NOMO-1 treated with dmso at 0.1 percent for 144 hours (cell line): ENCODE data around the gene PIKFYVE.
"Not testable (repeated sequence)": the region's sequence is repeated elsewhere in the genome, so short reads cannot be mapped to it uniquely, and the experiment has no call there.

Source experiments
- DNase-seq: peaks from one replicate; lab custom pipeline; 2025; ENCODE audit not compliant: unreplicated experiment; lab: John Stamatoyannopoulos, UW

The PIKFYVE gene

GRCh38 chr2:208297961-208298360 lies 31.9 kb downstream of the PIKFYVE start:
- DNase-seq: no peak

GRCh38 chr2:208300847-208301618 lies 35.0 kb downstream of the PIKFYVE start:
- no peak for DNase-seq

- no peak for DNase-seq
Measured at GRCh38 chr2:208304157-208304556, 38.1 kb downstream of the PIKFYVE start.

DNA sequence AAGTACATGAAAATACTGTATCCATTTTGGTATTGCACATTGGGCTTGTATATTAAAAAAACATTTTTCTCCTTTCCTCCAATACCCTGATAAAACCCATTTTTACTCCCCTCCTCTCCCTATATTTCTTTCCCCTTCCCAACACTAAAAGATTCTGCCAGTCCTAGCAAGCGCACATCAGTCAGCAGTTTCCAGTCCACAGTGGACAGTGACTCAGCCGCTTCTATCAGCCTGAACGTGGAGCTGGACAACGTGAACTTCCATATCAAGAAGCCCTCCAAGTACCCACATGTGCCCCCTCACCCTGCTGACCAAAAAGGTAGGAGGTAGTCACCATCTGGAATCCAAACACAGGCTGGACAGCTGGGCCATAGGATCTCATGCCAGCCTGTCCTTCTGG lies 38.6 kb downstream of the PIKFYVE start:
- DNase-seq: no peak

- no peak for DNase-seq
Measured at GRCh38 chr2:208306291-208306690, 40.2 kb downstream of the PIKFYVE start.

DNA sequence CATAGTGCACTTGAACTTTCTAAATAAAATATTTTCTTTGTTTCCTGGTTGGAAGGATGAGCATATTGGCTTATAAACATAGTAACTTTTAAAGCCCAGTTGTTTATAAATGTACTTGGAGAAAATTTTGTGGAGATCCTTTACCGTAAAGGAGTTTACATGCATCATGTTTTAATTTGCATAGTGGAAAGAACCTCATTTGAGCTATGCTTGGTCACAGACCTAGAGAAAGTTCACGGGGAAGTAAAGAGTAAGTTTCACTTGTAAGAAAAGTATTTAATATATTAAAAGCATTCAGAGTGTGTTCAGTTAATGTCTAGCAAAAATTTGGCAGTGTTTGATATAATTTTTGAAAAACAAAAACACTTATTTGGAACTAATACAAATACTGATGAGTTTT lies 45.3 kb downstream of the PIKFYVE start:
- DNase-seq: no peak

GRCh38 chr2:208311954-208312353 lies 45.9 kb downstream of the PIKFYVE start:
- no peak for DNase-seq

DNA sequence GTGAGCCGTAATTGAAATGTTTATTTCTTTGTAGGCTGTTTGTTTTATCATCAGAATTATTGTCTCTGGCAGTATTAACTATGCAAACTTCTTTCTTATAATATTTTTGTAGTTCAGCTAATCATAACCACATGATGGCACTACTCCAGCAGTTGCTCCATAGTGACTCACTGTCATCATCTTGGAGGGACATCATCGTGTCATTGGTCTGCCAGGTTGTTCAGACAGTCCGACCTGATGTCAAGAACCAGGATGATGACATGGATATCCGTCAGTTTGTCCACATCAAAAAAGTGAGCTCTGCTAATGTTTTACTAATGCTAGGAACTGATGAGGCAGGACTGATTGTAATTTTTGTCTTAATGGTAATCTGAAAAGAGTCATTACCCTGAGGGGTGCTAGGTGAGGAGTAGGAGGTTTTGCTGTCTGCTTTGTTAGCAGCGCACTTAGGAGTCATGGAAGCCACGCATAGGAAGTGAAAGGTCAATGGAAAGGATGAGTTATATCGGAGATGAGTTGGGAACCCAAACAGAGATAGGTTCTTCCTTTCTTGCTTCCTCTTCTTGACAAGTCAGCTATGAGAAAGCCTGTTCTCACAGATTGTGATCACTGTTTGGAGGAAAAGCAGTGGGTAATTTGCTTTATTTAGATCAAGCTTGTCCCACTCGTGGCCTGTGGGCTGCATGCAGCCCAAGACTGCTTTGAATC lies 49.2 kb downstream of the PIKFYVE start:
- no peak for DNase-seq

DNA sequence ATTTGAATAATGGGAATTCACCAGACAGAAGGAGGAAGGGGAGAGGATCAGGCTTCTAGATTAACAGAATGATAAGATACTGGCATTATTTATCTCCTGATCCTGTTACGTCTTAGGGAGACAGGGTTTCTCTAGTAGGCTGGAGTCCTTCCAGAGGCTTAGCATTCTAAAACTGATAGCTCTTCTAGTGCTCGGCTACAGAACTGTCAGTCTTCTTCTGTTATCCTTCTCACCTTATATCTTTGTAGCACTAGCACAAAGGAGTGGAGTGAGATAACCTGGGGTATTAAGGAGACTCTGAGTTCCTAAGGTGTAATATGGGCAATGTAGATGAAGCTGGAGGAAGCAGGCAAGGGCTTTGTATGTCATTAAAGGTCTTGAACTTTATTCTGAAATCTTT lies 52.1 kb downstream of the PIKFYVE start:
- no peak for DNase-seq

DNA sequence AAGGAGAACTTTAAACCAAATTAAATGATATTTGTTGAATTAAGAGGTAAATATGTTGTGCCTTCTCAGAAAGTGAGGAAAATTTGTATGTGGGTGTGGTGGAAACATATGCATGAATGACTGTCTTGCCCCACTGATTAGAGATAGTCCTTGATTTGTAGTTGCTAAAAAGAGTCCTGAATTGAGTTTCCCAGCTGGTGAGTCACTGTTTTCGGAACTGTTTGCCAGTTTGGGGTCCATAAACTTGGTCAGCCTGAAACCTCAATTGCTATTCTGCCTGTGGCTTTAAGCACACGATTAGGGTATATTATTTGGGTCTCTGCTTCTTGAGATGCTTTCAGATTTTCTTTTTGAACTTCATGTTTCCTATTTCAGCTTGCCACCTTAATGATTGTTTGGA lies 53.3 kb downstream of the PIKFYVE start:
- no peak for DNase-seq

DNA sequence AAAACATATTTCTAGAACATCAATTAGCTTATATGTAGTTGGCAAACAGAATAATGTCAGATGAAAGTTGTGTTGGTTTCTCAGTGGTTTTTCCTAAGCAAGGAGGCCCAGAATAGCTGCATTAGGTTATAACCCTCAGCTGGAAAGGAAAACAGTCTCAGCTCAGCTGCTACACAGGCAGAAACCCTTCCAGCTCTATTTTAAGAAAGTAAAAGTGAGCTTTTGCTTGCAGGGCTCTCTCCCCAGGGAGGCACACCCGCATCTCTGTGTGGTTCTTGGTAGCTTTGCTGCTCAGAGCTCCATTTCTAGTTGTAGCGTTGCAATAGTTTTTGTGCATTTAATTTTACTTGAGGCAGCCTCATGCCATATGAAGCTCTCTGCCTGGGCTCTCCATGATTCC lies 54.6 kb downstream of the PIKFYVE start:
- no peak for DNase-seq

- DNase-seq: no peak
Measured at GRCh38 chr2:208326016-208326415, 60.0 kb downstream of the PIKFYVE start.

- DNase-seq: no peak
Measured at GRCh38 chr2:208329485-208329884, 63.4 kb downstream of the PIKFYVE start.

DNA sequence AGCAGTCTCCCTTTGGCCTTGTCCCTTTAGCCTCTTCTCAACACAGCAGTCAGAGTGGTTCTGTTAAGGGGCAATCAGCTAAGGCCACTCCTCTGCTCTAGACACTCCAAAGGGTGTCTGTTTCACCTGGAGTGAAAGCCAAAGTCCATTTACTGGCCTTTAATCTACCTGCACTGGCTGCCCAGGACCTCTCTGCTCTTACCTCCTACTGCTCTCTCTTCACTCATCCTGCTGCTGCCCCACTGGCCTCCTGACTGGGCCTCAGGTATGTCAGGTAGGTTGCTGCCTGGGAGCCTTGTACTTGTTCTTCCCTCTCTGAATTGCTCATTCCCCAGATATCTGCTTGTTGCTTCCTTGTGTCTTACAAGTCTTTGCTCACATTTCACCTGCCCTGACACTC lies 68.2 kb downstream of the PIKFYVE start:
- DNase-seq: no peak

GRCh38 chr2:208346756-208347155 lies 80.7 kb downstream of the PIKFYVE start:
- DNase-seq: no peak

GRCh38 chr2:208350610-208351009 lies 84.6 kb downstream of the PIKFYVE start:
- DNase-seq: no peak

DNA sequence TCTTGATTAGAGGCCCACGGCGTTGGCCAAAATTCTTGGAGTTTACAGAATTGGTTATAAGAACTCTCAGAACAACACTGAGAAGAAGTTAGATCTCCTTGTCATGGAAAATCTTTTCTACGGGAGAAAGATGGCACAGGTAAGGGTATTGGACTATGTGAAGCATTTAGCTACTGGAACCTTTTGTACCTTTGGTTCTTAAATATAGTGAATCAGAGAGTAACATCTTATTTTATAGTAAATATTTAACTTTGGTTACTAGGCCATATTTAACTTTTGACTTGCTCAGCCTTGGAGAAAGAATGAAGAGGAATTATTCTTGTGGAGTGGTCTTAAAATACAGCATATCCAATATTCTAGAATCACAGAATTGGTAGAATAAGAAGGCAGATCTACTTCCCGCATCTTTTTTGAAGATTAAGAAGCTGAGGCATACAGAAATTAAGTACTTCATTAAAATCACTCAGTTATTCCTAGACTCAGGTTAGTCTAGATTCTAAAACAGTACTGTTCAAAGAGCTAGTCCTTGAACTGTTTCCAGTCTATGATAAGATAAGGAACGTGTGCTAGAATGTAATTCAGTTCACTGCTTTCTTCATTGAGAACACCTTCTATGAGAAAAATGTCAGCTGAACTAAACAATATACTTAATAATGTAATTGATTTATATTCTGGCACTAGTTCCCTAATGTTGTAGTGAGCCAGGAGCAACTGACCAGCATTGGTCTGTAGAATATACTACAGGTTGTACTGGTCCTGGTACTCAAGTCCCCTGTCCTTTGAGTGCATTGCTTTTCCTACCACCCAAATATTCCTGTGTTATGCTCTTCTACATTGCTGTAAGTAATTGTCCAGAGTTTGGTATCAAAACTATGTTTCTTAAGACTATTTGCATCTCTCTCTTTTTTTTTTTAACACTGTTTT lies 86.9 kb downstream of the PIKFYVE start:
- DNase-seq: no peak

DNA sequence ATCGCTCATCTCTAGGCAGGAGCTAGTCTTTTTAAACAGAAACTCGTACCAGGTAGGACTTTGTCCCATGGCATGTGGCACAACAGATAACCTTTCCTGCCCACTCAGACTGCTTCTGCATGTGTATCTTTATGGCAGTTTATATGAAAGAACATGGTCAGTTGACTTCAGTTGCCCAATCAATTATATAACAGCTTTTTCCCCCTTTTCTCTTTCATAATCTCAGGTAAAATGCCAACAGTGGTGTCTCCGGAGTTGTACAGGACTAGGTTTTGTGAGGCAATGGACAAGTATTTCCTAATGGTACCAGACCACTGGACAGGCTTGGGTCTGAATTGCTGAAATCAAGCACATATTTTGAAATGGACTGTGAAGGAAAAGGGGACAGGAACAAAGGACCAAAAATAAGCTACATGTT lies 88.9 kb downstream of the PIKFYVE start:
- DNase-seq: no peak

DNA sequence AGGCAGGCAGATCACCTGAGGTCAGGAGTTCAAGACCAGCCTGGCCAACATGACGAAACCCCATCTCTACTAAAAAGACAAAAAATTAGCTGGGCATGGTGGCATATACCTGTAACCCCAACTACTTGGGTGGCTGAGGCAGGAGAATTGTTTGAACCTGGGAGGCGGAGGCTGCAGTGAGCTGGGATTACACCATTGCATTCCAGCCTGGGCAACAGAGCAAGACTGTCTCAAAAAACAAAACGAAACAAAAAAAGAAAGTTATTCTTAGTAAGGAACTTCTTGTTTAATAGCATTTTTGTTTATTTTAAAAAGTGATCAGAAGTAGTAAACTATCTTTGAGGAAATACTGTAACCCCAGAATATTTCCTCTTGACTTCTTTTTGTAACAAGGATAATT lies 90.4 kb downstream of the PIKFYVE start:
- DNase-seq: not testable (repeated sequence)

- no peak for DNase-seq
Measured at GRCh38 chr2:208356846-208357574, 91.0 kb downstream of the PIKFYVE start.
